Fibroblast of skin of right biceps (primary cell): ENCODE data around the gene SLC9A3.

Experiments used
- DNase-seq: peaks from one replicate; pipeline ENCODE4 v3.0.0-alpha.2; 2013

The SLC9A3 gene

DNA sequence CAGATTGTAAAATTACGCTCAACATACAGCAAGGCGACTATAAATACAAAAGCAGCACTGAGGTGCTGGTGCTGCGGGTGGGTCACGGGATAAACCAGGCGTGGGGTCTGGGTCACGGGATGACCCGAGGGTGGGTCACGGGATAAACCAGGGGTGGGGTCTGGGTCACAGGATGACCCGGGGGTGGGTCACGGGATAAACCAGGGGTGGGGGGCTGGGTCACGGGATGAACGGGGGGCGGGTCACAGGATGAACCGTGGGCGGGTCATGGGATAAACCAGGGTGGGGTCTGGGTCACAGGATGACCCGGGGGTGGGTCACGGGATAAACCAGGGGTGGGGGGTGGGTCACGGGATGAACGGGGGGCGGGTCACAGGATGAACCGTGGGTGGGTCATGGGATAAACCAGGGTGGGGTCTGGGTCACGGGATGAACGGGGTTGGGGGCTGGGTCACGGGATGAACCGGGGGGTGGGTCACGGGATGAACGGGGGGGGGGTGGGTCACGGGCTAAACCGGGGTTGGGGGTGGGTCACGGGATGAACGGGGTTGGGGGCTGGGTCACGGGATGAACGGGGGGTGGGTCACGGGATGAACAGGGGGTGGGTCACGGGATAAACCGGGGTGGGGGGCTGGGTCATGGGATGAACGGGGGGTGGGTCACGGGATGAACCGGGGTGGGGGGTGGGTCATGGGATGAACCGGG lies 30.2 kb upstream of the SLC9A3 start:
- DNase-seq: no peak

DNA sequence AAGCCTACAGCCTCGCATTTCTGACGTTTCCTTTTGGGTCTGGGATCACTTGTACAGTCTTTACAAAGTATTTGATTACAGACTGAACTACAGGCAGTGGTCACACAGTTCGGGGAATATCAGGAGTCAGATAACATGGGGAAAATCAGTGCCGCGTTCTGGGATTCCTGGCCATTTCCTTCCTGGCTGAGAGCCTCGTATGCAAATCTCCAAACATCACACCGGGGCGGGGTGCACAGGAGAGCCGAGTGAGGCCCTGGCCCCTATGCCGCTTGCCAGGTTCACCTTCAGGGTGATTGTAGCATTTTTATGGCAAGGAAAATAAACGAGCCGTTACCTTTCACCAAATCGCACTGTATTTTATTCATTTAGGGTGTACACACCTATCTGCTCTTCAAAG lies 29.6 kb upstream of the SLC9A3 start:
- DNase-seq: no peak

DNA sequence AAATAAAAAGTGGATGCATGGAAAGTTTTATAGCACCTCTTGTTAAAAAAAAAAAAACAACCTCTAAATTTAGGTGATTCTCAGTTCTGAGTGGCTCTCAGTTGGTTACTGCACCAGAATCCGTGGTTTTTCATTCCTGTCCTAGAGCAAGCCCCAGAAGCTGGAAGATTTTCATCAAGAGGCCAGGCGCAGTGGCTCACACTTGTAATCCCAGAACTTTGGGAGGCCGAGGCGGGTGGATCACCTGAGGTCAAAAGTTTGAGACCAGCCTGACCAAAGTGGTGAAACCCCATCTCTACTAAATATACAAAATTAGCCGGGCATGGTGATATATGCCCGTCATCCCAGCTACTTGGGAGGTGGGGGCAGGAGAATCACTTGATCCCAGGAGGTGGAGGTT lies 27.2 kb upstream of the SLC9A3 start:
- DNase-seq: no peak

- DNase-seq: no peak
Measured at GRCh38 chr5:549229-549628, 25.0 kb upstream of the SLC9A3 start.

DNA sequence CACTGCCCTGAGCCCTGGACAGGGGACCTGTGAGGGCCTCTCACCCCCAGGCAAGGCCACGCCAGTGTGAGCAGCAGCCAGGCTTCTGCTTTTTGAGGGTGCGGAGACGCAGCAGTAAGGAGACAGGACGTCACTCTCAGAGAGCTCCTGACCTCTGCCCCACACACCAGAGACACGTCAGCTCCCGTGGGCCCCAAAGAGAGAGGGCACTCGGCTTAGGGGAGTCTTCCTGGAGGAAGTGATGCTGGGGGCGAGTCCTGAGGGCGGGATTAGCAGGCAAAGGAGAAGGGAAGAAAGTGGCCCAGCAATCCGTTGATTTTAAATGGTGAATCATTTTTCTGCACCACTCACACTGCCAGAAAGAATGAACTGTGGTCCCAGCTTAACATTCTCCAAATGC lies 24.0 kb upstream of the SLC9A3 start:
- peak; percentile 3 for DNase-seq

GRCh38 chr5:547086-547924 lies 23.1 kb upstream of the SLC9A3 start:
- no peak for DNase-seq

DNA sequence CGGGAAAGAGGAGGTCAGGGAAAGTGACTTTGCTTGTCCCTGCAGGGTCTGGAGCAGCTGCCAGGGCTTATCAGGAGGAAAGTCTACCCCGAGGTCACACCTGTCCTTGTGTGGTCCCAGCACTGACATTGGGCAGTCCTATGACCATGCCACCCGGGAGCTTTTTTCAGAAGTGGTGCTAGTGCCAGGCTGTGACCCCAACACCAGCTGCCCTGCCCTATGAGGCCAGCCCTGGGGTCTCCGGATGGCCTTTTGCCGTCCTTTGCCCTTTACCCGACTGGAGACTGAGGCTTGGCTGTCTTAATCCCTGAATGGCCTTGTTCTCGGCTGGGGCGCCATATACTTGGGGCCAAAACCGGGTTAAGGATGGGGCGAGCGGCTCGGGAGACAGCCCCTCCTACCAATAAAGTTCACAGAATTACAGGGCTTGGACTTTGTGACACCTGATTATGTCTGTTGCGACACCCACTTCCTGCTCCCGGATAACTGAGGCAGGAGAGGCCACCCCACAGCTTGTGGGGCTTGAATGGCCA lies 22.2 kb upstream of the SLC9A3 start:
- DNase-seq: no peak

- DNase-seq: no peak
Measured at GRCh38 chr5:545641-546375, 21.6 kb upstream of the SLC9A3 start.

- no peak for DNase-seq
Measured at GRCh38 chr5:544675-545355, 20.6 kb upstream of the SLC9A3 start.

DNA sequence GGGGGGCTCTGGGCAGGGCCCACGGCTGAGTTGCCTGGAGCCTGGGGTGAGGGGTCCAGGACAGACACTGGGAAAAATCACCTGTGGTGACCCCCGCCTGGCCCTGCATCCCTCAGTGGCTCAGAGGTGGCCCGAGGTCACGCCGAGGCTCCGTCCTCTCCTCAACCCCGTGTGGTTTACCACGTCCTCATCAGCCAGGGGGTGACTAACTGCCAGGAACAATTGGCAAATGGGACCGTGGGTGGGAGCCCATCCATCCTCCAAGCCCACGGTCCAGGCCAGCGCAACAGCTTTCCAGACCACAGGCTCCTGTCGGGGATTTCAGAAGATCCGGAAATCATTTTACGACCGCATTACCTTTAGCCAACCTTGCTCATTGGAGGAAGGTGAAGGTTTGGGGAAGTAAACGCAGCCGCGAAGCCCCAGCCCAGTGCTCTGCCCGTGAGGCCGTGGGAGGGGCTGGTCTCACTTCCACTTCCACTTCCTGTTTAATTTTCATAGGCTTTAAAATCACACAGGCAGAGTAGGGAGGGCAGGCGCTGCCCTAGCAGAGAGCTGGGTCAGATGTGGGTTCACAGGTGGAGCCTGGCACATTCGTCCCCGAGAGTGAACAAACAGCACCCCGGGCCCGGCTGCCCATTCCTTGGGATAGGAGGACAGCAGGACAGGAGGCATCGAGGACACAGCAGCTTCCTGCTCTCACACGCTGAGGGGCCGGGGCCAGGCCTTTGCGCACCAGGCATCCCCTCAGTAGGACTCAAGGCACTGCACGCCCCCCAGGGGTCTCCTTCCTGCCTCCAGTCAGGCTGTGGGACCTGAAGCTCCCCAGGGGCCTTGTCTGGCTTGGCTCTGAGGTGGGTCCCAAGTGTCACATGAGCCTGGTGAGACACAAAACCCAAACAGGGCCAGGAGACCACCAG lies 19.8 kb upstream of the SLC9A3 start:
- DNase-seq: no peak

GRCh38 chr5:543351-543750 lies 19.1 kb upstream of the SLC9A3 start:
- no peak for DNase-seq

- DNase-seq: no peak
Measured at GRCh38 chr5:542319-543311, 18.4 kb upstream of the SLC9A3 start.

GRCh38 chr5:541539-542318 lies 17.5 kb upstream of the SLC9A3 start:
- DNase-seq: no peak

DNA sequence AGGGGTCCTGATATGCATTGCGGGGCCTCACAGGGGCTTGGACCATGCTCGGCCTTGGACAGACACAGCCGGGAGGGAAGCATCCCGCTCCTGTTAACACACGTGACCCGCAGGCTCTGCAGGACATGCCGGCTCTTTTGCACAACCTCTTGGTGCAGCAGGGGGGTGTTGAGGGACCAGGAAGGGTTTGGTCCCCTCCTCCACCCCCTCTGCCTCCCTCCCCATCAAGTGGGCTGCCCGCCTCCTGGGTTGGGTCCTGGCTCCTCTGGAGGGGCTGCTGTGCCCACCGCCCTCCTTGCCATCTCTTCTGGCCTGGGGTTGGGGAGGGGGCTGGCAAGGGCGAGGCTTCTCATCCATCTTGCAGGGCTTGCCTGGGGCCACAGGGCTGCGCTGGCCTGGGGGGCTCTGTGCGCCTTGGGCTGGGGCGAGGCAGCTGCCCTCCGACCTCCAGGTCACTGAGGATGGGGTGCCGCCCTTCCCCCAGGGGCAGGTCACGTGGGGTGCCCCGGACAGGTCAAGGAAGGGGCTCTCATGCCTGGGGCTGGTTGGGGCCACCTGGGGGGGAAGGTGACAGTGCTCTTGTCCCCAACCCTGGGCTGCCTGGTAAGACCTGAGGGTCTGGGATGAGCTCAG lies 16.8 kb upstream of the SLC9A3 start:
- DNase-seq: no peak

- no peak for DNase-seq
Measured at GRCh38 chr5:540071-540905, 16.0 kb upstream of the SLC9A3 start.

- DNase-seq: no peak
Measured at GRCh38 chr5:539469-540070, 15.3 kb upstream of the SLC9A3 start.

DNA sequence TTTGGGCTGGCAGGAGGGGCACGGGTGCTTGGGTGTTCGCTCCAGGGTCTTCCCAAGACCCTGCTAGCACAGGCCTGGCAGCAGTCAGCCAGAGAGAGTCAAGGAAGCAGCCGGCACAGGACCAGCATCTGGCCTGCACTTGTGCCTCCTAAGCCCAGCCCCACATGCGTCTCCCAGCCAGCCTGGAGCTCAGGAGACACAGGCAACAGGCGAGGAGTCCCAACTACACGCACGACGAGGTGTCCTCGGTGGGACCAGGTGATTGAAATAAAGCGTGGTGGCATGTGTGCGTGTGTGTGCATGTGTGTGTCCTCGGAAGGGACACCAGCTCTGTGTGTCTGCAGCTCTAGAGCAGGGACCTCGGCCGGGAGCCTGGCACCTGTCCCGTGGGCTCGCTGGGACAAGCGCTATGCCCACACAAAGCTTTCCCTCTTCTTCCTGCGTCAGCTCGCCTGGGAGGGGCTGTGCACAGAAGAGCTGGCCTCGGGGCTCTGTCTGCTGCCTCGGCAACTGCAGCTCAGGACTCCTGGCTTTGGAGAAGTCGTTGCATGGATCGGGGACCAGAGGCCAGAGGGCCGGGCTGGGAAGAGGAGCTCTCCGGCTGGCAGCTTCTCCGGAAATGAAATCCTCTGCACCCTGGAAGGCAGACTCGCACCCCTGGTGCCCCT lies 14.7 kb upstream of the SLC9A3 start:
- no peak for DNase-seq
